Fibroblast of mammary gland (primary cell): ENCODE results near the gene ZNF438.

Experiments used
- DNase-seq: peaks from one replicate; pipeline ENCODE4 v3.0.0-alpha.2; 2010; ENCODE audit warnings: low read depth
- H3K4me3 ChIP-seq: 2 replicates; pipeline ENCODE4 v1.5.1; 2011; ENCODE audit warnings: low read depth, mild to moderate bottlenecking, low read length, moderate library complexity; ENCODE audit not compliant: control insufficient read depth
- TF ChIP-seq, protein P1 (sequence below): conservative IDR thresholded peaks from 2 replicates; pipeline ENCODE4 v1.5.1; 2011; ENCODE audit warnings: low read depth, low read length, inconsistent platforms; ENCODE audit not compliant: control insufficient read depth, insufficient read depth

The ZNF438 gene

DNA sequence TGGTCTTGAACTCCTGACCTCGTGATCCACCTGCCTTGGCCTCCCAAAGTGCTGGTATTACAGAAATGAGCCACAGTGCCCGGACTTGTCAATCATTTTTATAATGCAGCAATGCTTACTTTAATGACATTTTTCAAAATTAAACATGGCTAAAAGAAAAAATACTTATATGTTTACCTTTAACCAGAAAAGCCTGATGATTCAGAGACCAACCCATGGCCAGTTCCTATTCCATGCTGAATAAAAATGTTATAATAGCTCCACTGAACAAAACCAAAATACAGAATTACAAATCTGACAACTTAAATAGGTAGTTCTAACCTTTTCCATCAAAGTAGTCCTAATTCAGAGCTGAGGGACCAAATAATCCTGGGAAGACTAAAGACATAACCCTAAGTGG, 21.6 kb downstream of the ZNF438 start:
- H3K4me3 ChIP-seq = no peak overlapping the region
- TF ChIP-seq, protein P1, sequence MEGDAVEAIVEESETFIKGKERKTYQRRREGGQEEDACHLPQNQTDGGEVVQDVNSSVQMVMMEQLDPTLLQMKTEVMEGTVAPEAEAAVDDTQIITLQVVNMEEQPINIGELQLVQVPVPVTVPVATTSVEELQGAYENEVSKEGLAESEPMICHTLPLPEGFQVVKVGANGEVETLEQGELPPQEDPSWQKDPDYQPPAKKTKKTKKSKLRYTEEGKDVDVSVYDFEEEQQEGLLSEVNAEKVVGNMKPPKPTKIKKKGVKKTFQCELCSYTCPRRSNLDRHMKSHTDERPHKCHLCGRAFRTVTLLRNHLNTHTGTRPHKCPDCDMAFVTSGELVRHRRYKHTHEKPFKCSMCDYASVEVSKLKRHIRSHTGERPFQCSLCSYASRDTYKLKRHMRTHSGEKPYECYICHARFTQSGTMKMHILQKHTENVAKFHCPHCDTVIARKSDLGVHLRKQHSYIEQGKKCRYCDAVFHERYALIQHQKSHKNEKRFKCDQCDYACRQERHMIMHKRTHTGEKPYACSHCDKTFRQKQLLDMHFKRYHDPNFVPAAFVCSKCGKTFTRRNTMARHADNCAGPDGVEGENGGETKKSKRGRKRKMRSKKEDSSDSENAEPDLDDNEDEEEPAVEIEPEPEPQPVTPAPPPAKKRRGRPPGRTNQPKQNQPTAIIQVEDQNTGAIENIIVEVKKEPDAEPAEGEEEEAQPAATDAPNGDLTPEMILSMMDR = no peak
- no peak for DNase-seq

DNA sequence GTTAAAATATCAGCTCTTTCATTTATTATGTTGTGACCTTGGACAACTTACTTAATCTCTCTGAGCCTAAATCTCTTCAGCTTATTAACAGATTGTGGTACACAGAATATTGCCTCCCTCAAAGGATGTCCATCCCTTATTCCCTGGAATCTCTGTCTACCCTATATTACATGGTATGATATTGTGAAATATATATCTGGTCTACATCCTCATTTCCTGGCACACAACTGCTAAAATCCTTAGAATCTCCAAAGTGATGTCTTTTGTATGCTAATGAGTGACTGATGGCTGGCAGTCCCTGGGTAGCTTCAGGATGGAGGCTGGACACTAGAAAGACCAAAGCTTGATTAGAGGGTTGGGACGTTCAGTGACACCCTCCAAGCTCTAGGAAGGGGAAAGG, 25.8 kb downstream of the ZNF438 start:
- H3K4me3 ChIP-seq = no peak overlapping the region
- DNase-seq = no peak
- TF ChIP-seq, protein P1 = no peak

DNA sequence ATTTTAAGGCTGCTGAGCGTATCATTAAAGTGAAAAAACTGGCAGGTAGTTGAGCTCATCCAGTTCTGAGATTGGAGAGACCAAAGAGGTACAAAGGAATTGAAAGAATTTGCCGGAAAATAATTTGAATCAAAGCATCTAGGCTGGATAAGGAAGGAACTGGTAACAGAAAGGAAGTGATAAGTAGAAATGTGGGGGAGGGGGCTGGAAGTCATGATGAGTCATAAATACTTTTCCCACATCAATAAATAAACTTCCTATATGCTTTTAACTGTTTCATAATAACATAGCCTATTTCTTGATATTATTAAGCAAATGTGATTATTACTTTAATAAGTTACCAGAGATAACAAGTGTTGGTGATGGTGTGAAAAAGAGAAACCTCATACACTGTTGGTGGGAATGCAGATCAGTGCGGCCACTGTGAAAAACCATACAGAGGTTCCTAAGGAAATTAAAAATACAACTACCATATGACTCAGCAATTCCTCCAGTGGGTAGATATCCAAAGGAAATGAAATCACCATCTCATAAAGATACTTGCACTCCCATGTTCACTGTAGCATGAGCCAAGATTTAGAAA, 27.0 kb downstream of the ZNF438 start:
- TF ChIP-seq, protein P1 = no peak
- DNase-seq = peak; percentile 88
- H3K4me3 ChIP-seq = no peak overlapping the region

DNA sequence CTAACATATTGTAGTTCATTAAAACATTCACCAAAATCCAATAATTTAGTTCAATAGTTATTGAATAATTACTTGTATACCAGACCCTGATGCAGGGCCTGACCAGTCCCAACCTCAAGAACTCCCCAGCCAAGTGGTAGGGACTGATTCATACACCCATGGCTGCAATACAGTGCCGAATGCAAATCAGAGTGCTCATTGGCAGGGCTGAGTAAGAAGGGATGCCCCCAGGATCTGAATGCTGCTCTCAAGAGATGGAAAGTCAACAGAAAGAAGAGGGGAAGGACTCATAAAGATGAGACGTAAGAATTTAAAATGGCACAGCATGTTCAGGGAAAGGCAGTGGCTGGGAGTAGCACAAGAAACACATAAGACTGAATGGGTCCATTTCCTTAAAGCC, 29.9 kb downstream of the ZNF438 start:
- peak; percentile 39 for DNase-seq
- no peak overlapping the region for H3K4me3 ChIP-seq

GRCh38 chr10:31000867-31001266, 30.8 kb downstream of the ZNF438 start:
- no peak overlapping the region for H3K4me3 ChIP-seq
- peak; percentile 37 for DNase-seq
- TF ChIP-seq, protein P1 = no peak

More for the DNA sequence above, 29.9 kb downstream of the ZNF438 start:
- TF ChIP-seq, protein P1 = no peak

DNA sequence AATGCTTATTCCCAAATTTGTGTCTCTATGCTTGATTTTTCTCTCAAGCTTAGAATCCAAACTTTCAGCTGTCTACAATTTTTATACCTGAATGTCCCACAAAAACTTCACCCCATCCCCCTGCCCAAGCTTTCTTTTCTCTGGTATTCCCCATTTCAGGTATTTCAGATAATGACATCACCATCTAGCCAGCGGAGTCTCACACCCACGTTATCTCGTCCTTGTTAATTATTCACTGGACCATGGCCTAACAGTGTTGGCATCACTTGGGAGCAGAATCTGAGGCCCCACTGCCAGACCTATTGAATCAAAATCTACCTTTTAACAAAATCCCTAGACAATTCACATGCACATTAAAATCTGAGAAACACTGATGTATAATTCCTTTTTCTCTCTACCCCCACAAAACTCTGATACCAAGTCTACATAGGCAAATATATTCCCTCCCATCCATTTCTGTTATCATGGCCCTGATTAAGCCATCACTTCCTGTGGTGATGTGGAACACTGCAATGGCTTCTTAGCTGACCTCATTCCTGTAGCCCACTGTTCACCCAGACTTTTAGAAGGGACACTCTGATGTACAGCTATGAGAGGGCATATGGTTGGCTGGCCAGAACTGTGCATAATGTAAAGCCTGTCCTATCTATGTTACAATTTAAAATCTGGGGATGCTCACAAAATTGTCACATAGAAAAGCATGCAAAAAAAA, 31.4 kb downstream of the ZNF438 start:
- TF ChIP-seq, protein P1 = no peak
- no peak for DNase-seq
- H3K4me3 ChIP-seq = no peak overlapping the region
